ENCODE measurements around the gene CAMK1D.
"Not testable (repeated sequence)": the region's sequence is repeated elsewhere in the genome, so short reads cannot be mapped to it uniquely, and the experiment has no call there.

The CAMK1D gene

DNA sequence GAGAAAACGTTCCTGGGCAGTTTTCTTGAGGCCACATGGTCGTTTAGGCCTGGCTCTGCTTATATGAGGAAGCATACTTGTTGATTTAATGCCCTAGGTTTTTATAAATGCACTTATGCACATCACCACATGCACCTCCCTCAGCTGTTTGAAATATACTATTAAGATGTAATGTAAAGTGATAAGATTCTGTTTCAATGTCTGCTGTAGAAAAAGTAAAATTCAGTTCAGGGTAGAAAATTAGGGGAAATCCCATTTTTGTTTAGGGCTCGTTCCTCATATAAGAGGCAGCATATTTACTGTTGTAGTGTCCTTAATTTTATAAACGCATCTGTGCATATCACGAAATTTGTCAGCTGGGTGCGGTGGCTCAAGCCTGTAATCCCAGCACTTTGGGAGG is 7.8 kb upstream of the CAMK1D start:
- DNase-seq, result no peak

DNA sequence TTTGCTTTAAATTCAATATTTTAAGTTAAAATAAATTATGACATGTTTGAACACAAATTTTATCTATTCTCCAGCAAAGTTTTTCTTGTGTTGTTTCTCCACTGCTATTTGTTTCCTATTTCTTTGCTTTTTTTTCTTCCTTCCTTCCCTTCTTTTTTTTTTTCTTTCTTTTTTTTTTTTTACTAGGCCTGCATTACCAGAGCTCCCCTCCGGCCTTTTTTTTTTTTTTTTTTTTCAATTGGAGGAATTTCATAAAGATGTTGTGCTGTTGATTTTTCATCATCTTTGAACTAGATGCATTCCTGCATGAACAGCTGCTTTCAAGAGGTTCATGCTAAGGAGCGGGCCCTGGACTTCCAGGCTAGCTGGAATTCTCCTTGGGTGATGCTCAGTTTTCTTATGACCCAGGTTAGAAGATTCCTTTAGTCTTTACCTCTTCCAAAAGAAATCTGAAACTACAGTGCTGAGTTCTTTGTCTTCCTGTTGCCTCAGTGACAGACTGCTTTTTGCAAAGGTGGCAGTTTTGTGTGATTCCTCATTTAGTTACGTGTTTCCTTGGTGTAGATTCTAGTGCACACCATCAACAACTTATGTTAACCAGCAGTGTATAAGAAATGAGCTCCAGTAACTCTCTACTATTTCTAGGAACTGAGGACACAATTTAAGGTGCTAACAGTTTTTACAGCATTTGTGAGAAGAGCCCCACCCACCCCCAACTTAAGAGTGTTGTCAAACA is 4.8 kb upstream of the CAMK1D start:
- DNase-seq, result no peak

DNA sequence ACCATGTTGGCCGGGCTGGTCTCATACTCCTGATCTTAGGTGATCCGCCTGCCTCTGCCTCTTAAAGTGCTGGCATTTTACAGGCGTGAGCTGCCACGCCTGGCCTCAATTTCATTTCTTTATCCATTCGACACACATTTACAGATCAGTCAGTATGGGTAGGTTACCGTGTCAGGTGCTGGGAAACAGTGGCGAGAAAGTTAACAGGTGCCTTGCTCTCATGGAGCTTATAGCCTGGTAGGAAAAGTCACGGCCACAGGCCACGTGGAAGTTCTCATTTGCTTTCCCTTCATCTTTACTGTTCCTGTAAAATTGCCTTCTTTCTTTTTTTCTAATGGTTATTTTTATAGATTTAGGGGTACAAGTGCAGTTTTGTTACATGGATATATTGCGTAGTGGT is 2.6 kb upstream of the CAMK1D start:
- no peak for DNase-seq

DNA sequence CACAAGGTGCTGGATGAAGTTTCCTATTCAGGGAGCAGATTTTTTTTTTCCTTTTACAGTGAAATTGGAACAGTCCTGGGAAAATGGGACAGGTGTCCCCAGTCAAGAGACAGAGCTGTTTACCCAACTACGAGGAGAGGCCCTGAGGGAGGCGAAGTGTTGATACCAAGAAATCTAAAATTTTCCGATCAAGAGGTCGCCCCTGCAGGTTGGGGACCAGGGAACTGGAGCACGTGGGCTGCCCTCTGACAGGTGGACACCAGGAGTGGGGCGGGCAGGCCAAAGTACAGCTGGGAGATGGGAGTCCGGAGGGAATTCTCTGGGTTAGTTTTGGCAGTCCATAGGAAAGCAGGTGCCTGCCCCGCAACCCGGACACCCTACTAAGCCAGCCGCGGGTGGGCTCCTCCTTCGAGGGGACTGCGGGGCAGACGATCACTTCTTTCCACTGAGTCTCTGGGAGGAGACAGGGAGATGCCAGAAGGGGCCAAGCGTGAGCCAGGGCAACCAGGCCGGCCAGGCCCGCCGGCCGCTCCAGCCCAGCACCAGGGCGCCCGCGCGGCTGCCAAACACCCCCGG is 965 bp upstream of the CAMK1D start:
- DNase-seq, result no peak

DNA sequence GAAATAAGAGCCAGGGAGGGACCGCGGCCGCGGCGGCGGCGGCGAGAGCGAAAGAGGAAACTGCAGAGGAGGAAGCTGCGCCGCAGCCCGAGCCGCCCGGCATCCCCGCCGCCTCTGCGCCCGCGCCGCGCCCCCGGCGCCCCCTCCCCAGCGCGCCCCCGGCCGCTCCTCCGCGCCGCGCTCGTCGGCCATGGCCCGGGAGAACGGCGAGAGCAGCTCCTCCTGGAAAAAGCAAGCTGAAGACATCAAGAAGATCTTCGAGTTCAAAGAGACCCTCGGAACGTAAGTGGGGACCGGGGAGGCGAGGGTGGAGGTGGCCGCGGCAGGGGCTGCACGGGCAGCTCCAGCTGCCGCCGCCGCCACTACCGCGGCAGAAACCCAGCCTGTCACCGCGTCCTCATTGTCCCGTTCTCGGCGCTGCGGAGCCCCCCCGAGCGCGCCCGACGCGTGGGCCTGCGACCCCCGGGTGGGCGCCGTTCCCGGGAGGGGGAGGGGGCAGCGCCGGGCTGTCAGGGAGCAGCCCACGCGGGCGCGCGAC is 351 bp downstream of the CAMK1D start:
- peak; percentile 83 for DNase-seq

DNA sequence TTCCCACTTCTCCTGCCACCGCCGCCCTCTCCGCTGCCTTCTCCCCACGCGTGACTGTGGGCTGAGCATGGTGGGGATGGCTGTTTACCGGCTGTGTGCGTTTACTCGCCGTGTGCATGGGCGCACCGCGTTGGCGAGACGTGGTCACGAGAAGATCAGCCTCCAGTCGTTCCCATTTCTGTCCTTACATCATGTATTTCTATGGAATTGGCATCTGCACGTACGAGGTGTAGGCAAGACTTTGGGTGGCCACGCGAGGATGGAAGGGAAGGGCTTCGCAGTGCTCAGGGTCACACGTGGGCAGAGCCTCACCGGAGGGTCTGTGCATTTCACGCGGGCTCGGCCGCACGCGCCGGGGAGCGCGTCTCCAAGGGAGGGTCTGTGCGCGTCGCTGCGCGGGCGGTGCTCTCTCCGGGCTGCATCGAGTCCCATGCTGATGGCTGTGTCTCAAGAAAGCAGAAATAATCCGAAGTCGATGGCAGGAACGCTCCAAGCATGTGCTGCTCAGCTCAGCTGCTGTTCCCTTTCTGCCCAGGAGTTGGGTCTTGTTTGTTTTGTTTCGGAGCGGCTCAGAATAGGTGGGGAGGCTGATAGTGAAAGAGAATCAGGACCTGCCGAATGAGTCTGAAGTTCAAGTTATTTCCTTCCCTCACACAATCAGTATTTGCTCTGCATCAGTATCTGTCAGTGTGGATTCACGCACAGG is 973 bp downstream of the CAMK1D start:
- peak; percentile 71 for DNase-seq

DNA sequence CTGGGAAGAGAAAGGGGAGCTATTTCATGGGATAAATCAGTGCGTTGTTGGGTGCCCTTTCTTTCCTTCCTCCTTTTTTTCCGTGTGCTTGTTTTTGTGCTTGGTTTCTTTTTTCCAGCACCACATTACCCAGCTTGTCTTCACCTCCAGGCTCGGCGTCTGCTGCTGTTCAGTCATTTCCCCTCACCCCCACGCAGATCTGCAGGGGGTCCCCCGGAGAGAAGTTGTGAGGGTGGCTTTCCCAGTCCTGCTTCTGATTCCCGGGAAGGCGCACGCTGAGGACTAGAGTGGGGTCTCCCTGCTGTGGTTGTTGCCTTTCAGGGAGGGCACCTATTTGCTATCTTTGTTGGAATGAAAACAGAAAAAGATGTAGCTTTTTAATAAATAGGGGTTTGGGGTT is 1.6 kb downstream of the CAMK1D start:
- DNase-seq, result no peak

DNA sequence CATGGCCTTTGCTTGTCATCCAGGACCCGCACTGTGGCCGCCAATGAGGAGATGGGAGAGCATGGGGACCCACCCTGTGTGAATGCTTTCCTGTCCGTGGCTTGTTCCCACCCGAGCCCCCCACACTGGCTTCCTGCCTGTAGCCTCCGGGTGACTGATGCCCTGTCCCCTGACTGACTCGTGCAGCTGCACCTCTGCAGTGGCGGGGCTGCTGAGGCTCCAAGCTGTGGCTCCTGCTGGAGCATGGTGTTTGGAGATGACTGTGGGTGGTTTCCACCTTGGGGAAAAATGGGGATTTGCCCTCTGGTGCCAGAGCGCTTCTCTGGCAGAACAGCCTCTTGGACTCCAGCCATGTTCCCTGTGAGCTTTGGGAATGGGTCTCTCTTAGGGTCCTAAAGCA is 2.1 kb downstream of the CAMK1D start:
- no peak for DNase-seq

DNA sequence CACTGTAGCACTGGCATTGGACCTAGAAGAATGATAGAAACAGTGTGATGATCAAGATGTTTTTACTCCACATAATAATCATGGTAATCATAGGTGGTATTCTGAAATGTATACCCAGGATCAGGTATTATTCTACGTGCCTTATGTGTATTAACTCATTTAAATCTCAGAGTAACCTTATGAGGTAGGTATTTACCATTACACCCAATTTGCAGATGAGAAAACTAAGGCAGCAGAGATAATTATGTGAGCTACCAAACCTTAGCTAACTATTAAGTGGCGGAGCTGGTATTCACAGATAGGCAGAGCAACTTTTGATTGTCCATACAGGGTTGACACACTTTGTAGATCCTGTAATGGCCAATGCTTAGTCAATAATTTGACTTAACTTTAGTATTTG is 2.5 kb downstream of the CAMK1D start:
- no peak for DNase-seq

DNA sequence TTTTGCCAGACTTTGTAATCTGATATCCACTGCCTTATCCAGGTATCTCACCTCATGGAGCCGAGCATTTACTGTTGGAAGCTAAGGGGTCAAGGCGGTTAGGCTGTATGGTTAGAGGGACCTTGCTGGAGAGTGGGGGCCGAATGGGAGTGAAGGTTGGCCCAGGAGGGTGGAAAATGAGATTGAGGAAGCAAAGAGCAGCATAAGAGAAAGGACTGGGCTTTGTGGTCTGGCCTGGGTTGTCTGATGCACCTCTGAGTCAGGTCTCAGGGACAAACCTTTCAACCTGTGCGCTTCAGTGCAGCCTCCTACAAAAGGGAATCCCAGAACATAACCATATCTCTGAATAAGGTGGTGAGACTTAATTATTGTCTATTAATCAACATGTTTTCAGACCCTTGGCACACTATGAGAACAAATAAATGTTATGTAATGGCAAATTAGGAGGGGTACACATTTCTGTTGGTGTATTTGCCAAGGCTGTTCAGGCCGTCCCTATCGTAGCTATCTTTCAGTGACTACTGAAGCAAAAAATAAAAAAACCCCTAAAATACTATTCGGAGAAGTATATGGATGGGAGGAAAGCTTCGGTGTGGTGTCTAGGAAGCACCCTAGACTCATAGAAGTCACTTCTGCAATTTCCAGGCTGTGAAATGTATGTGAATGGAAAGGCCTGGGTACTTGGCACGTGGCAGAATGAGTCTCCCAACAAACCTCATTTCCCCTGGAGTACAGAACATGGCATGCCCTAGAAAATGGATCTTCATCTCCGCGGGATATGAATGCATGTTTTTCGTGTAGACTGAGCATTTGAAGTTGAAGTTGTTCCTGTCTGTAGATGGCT is 4.3 kb downstream of the CAMK1D start:
- no peak for DNase-seq

DNA sequence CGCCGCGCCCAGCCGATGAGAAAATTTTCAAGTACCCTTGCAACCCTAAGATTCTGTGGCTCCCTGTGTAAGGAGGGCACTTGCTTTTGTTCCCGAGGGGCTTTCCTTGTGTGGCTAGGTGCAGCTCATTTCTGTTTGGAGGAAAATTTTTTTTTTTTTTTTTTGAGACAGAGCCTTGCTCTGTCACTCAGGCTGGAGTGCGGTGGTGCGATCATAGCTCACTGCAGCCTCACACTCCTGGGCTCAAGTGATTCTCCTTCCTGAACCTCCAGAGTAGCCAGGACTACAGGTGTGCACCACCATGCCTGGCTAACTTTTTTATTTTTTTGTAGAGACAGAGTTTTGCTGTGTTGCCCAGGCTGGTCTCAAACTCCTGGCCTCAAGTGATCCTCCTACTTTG is 5.3 kb downstream of the CAMK1D start:
- not testable (repeated sequence) for DNase-seq

DNA sequence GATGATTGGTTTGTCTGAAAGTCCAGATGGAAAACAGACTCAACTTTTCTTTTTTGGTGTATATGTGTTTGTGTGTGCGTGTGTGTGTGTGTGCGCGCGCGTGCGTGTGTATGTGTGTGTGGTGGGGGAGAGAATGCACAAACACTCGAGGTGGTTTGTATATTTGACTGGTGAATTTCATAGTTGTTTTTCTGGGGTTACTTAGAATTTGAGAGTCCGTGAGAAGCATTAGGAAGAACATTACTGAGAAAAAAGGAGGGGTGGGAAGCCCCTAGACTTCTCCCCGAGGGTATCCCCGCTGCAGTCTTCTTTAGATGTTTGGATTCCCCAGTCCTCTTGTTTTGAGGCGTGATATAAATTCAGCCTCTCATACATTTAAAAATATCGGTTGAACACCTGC is 6.0 kb downstream of the CAMK1D start:
- DNase-seq, result no peak

DNA sequence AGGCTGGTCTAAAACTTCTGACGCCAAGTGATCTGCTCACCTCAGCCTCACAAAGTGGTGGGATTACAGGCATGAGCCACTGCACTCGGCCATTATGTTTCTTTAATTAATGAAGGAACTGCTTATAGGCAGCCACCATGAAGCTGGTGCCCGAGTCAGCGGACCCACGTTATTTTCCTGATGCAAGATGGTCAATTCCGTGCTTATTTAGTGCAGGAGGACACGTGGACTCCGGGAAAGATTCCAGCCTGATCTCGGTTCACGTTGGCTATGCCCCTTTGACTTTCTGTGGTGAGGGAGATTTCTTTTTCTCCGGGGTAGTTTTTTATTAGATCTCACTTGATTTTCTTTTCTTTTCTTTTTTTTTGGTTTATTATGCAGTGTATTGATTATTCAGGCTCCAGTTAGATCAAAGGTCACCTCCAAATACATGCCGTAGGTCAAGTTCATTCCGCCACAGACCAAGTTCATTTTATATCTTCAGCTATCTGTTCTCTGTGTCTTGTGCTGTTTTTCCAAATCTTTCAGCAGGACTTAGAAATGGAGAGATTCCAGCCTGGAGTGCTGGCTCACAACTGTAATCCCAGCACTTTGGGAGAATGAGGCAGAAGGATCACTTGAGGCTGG is 8.3 kb downstream of the CAMK1D start:
- DNase-seq, result no peak

DNA sequence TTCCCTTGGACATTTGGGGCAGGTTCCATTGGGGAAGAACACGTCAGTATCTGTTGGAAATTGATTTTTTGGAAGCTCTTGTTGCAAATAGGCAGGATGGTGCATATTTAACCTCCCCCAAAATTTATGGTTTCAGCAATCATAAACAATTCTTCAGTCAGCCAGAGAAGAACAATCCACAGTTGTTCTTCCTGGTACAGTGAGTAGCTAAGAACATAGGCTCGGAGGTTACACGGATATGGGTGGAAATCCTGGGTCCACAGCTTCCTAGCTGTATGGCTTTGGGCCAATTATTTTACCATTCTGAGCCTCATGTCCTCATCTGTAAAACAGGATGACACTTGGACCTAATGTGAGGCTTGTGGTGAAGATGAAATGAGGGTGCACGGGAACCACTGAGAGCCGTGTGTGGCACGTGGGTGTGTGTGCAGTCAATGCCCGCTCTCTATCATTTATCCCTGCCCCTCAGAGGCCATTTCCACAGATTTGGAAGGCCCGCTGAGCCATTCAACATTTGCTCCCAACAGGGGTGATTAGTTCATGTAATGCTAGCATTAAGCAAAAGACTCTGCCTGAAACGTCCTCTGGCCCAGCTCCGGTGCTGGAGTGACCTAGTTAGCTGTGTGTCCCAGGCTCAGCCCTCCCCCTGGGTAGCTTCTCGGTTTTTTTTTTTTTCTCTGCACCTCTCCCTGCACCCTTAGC is 9.7 kb downstream of the CAMK1D start:
- DNase-seq, result no peak

DNA sequence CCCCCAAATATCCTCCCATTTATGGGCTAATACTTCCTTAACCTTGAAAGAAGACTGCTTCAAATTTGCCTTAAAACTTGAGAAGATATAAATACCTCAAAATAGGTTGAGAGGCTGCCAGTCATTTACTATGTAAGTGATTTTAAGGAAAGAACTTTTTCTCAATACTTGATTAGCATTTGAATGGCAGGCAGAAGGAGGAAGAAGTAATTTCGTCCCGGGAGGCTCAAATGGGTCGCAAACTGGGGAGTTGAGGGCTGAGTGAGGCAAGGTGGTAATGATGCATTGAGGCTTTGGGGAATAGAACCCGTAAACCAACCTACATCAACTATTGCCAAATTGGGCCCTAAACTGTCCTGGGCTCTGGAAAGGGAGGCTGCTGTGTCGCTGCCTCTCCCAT is 11.1 kb downstream of the CAMK1D start:
- DNase-seq, result no peak

DNA sequence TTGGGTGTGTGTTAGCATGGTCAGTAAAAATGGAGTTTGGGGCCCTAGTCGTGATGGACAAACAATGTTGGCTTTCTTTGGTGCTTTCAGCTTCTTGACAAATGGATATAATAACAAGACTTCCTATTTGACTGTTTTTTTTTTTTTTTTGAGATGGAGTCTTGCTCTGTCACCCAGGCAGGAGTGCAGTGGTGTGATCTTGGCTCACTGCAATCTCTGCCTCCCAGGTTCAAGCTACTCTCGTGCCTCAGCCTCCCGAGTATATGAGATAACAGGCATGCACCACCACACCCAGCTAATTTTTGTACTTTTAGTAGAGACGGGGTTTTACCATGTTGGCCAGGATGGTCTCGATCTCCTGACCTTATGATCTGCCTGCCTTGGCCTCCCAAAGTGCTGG is 11.8 kb downstream of the CAMK1D start:
- DNase-seq, result not testable (repeated sequence)

DNA sequence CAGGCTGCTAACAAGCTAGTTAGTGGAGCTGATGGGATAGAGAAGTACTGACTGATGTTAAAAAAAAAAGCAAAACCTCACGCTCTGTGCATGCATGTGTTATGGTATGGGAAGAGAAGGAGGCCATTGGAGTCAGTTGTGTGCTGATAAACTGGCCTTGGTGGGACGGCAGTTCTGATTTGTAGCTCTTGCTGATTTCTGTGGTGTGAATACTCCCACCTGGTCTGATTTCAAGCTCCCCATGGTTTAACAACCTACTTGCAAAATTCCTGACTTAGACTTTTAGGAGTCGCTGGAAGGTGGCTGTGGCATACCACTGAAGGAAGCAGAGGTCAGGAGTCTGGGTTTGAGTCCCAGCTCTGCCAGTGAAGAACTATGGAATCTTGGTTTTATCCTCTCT is 15.2 kb downstream of the CAMK1D start:
- DNase-seq, result no peak

DNA sequence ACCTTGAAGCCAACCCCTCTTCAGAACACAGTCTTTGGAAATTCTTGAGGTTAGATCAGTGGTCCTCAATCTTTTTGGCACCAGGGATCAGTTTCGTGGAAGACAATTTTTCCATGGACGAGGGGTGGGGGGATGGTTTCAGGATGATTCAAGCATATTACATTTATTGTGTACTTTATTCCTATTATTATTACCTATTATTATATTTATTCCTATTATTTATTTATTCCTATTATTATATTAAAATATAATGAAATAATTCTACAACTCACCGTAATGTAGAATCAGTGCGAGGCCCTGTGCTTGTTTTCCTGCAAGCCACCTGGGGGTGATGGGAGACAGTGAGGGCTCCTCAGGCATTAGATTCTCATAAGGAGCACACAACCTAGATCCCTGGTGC is 17.9 kb downstream of the CAMK1D start:
- DNase-seq, result no peak

DNA sequence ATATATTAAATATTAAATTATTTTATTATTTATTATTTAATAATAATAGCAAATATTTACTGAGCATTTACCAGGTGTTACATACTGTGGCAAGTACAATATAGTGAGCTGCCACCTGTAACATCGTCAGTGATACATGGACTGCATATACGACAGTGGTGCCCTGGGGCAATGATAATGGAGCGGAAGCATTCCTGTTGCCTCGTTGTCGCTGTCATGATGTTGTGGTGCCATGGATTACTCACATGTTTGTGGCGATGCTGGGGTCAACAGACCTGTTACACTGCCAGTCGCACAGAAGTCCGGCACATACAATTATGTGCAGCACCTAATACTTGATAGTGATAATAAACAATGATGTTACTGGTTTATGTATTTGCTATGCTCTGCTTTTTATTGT is 20.6 kb downstream of the CAMK1D start:
- DNase-seq, result no peak

DNA sequence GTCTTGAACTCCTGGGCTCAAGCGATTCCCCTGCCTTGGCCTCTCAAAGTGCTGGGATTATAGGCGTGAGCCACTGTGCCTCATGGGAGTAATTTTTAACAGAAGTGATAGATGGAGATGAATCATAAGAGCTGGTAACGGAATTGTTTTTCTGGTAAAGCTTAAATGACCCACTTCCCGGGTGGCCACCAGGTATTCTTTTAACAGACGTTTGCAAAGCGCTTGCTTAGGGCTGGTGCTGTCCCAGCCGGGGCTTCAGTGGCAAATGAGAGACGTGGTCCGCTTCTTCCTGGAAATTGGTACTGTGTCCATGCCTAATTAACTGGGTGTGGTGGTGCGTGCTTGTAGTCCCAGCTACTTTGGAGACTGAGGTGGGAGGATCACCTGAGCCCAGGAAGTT is 23.5 kb downstream of the CAMK1D start:
- DNase-seq, result no peak

DNA sequence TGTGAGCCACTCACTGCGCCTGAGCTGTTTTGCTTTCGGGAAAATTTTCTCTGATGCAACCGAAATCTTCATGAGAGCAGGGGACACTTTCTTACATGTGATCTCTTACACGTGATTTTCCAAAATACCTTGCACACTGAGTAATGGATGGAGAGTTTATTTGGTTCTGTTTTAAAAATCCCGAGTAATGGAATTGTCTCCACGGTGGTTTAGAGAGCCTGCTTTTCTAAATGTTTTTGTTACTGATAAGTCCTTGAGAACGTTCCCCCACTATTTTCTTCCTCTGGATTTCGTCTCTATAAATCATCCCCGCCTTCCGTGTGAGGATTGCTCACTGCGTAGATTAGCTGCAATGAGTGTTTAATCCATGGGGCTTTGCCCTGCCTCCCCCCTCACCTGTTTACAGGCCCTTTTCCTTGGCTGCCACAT is 25.7 kb downstream of the CAMK1D start:
- no peak for DNase-seq

DNA sequence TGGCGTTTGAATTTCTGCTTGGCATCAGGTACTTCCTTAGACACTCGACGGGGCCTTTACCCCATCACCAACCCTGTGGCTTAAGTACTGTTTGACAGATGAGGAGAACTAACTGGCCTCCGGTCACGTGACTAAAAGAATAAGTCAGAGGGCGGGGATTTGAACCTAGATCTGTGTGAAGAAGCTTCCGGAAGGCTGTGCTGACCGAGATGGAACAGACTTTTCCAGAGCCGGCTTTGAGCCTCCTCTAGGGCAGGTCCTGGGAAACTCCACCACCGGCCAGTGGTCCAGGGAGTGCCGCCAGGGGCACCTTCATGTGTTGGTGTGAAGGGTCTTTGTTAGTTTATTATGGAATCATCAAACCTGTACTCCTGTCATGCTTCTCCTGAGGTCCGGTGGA is 26.9 kb downstream of the CAMK1D start:
- DNase-seq, result no peak
